GM18867 (cell line): ENCODE data around the gene ADCY5.

ENCODE experiments used
- ATAC-seq: cut with Tn5 transposase; IDR thresholded peaks from one replicate; pipeline ENCODE4 v1.9.1; 2021; ENCODE audit warnings: mild to moderate bottlenecking, moderate library complexity; ENCODE audit not compliant: unreplicated experiment

The ADCY5 gene

GRCh38 chr3:123431007-123431657 is 17.8 kb downstream of the ADCY5 start:
- no peak for ATAC-seq

- no peak for ATAC-seq
Measured at GRCh38 chr3:123430266-123430665, 18.6 kb downstream of the ADCY5 start.

- no peak for ATAC-seq
Measured at GRCh38 chr3:123429362-123430125, 19.3 kb downstream of the ADCY5 start.

- no peak for ATAC-seq
Measured at GRCh38 chr3:123424999-123425712, 23.7 kb downstream of the ADCY5 start.

GRCh38 chr3:123424321-123424998 is 24.4 kb downstream of the ADCY5 start:
- no peak for ATAC-seq

GRCh38 chr3:123423806-123424205 is 25.1 kb downstream of the ADCY5 start:
- ATAC-seq: no peak

GRCh38 chr3:123423031-123423430 is 25.9 kb downstream of the ADCY5 start:
- ATAC-seq: no peak

- ATAC-seq: no peak
Measured at GRCh38 chr3:123422457-123422856, 26.4 kb downstream of the ADCY5 start.

GRCh38 chr3:123421353-123422174 is 27.3 kb downstream of the ADCY5 start:
- no peak for ATAC-seq

- ATAC-seq: no peak
Measured at GRCh38 chr3:123420416-123420968, 28.4 kb downstream of the ADCY5 start.

- ATAC-seq: no peak
Measured at GRCh38 chr3:123419850-123420297, 29.0 kb downstream of the ADCY5 start.

- ATAC-seq: no peak
Measured at GRCh38 chr3:123419181-123419849, 29.6 kb downstream of the ADCY5 start.

- ATAC-seq: no peak
Measured at GRCh38 chr3:123416647-123417046, 32.2 kb downstream of the ADCY5 start.

- no peak for ATAC-seq
Measured at GRCh38 chr3:123416173-123416572, 32.7 kb downstream of the ADCY5 start.

GRCh38 chr3:123414973-123415775 is 33.7 kb downstream of the ADCY5 start:
- no peak for ATAC-seq

GRCh38 chr3:123412811-123413604 is 35.9 kb downstream of the ADCY5 start:
- no peak for ATAC-seq

GRCh38 chr3:123412076-123412475 is 36.8 kb downstream of the ADCY5 start:
- no peak for ATAC-seq
